GM13977 (cell line): ENCODE results near the gene DTNA.

ENCODE experiments used
- DNase-seq: peaks from one replicate; pipeline ENCODE4 v3.0.0; 2012; ENCODE audit warnings: low spot score
- CTCF ChIP-seq: IDR thresholded peaks from 2 replicates; pipeline ENCODE4 v1.5.1; 2012; ENCODE audit warnings: mild to moderate bottlenecking, control low read depth; ENCODE audit not compliant: insufficient read depth; ENCODE audit errors: extremely low read depth, missing control alignments
- in situ Hi-C: fragments of 300-500 bp; cut with MboI; formaldehyde crosslinking; loops from one replicate; pipeline ENCODE4 v1.12.0; 2022; ENCODE audit warnings: low sequenced_read_pairs, low pct_unique_long_range_greater_than_20kb, mixed read lengths, inconsistent platforms; ENCODE audit not compliant: unreplicated experiment

DTNA gene

GRCh38 chr18:34923911-34924310 lies 213.8 kb downstream of the DTNA start:
- in situ Hi-C loops = no loop called here
- DNase-seq = no peak
- TF ChIP-seq CTCF = no peak

- no peak for TF ChIP-seq CTCF
- DNase-seq = no peak
- in situ Hi-C loops = no loop called here
These were observed 216.6 kb downstream of the DTNA start for GRCh38 chr18:34926683-34927082.

- no peak for TF ChIP-seq CTCF
- in situ Hi-C loops = no loop called here
- DNase-seq = no peak
These were observed 218.1 kb downstream of the DTNA start for GRCh38 chr18:34928088-34928753.

- no peak for DNase-seq
- no peak for TF ChIP-seq CTCF
- in situ Hi-C loops = no loop called here
These were observed 218.7 kb downstream of the DTNA start for GRCh38 chr18:34928754-34929335.

GRCh38 chr18:34929336-34929780 lies 219.3 kb downstream of the DTNA start:
- TF ChIP-seq CTCF = no peak
- in situ Hi-C loops = no loop called here
- DNase-seq = no peak

- DNase-seq = no peak
- in situ Hi-C loops = no loop called here
- TF ChIP-seq CTCF = no peak
These were observed 222.3 kb downstream of the DTNA start for GRCh38 chr18:34932363-34932762.
